ENCODE results near the gene ZC3HAV1L. TPM values are rescaled to one million over a fixed set of nuclear protein-coding genes. Genes with fewer than 3 reads are reported as not detected.

Gene ZC3HAV1L
- total and polyA plus RNA-seq, 2 experiments from 2014 or later: 2.0 to 11.3 TPM

DNA sequence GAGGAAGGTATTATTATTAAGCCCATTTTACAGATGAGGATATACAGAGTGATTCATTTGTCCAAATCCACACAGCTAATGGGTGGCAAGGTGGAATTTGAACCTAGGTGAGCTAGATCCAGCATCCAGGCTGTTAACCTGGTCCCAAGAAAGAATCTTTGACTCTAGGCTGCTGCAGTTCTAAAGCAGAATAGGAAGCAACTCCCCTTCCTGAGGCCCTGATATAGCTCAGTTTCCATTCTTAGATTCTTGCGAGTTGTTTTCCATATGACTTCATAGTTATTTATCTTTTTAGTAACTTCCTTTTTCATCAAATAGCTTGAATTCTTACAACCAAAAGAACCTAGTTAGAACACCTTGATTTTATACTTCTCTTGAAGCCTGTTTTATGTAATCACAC is 24.1 kb upstream of the ZC3HAV1L start:
- H3K27me3 Mint-ChIP-seq (ENCODE audit: insufficient read depth, low read depth, poor library complexity): no peaks in the 10 kb centered on the region
- no peak overlapping the region; the same call in 1 of the 2 replicates for H3K27ac Mint-ChIP-seq
- Histone ChIP-seq H2AFZ (no peak overlapping the region), H3K27ac (ENCODE audit: low read depth) (0 out of 2 replicates have a peak overlapping the region, but pooled peaks have one; percentile 4), H3K4me2 (no peak overlapping the region), H3K36me3 (ENCODE audit: insufficient read depth) (peaks cover 15% of the 10 kb centered on the region), H3F3A (replicated peaks; ENCODE audit: low read depth) (no peaks in the 10 kb centered on the region), H4K20me1 (replicated peaks; ENCODE audit: insufficient read depth) (no peaks in the 10 kb centered on the region), H3K27me3 (ENCODE audit: insufficient read depth) (no peaks in the 10 kb centered on the region), H3K79me2 (replicated peaks; ENCODE audit: insufficient read depth) (no peaks in the 10 kb centered on the region), H3K9me2 (ENCODE audit: insufficient read depth) (no peaks in the 10 kb centered on the region), H3K4me3 (no peak overlapping the region), H3K4me1 (ENCODE audit: insufficient read depth) (no peaks in the 10 kb centered on the region)
- peaks cover 16% of the 10 kb centered on the region for H3K36me3 Mint-ChIP-seq (ENCODE audit: low read depth)
- TF ChIP-seq, protein P1, sequence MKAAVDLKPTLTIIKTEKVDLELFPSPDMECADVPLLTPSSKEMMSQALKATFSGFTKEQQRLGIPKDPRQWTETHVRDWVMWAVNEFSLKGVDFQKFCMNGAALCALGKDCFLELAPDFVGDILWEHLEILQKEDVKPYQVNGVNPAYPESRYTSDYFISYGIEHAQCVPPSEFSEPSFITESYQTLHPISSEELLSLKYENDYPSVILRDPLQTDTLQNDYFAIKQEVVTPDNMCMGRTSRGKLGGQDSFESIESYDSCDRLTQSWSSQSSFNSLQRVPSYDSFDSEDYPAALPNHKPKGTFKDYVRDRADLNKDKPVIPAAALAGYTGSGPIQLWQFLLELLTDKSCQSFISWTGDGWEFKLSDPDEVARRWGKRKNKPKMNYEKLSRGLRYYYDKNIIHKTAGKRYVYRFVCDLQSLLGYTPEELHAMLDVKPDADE (IDR thresholded peaks at IDR 0.05): no peak
- TF ChIP-seq EZH2phosphoT487 (IDR thresholded peaks at IDR 0.05; ENCODE audit: unreplicated experiment): no peak
- TF ChIP-seq, protein P2, sequence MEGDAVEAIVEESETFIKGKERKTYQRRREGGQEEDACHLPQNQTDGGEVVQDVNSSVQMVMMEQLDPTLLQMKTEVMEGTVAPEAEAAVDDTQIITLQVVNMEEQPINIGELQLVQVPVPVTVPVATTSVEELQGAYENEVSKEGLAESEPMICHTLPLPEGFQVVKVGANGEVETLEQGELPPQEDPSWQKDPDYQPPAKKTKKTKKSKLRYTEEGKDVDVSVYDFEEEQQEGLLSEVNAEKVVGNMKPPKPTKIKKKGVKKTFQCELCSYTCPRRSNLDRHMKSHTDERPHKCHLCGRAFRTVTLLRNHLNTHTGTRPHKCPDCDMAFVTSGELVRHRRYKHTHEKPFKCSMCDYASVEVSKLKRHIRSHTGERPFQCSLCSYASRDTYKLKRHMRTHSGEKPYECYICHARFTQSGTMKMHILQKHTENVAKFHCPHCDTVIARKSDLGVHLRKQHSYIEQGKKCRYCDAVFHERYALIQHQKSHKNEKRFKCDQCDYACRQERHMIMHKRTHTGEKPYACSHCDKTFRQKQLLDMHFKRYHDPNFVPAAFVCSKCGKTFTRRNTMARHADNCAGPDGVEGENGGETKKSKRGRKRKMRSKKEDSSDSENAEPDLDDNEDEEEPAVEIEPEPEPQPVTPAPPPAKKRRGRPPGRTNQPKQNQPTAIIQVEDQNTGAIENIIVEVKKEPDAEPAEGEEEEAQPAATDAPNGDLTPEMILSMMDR (conservative IDR thresholded peaks at IDR 0.05; ENCODE audit: low read depth in 2 of 2): no peak
- no peak for TF ChIP-seq POLR2AphosphoS5 (IDR thresholded peaks at IDR 0.05; ENCODE audit: low read depth)
- TF ChIP-seq JUNB (IDR thresholded peaks at IDR 0.05; ENCODE audit: unreplicated experiment): no peak
- no peak for TF ChIP-seq EZH2 (IDR thresholded peaks at IDR 0.05; ENCODE audit: low read depth, unreplicated experiment)
- TF ChIP-seq CREB1 (CRISPR knock-in tag; IDR thresholded peaks at IDR 0.05; ENCODE audit: low read depth): no peak
- TF ChIP-seq, protein P3, sequence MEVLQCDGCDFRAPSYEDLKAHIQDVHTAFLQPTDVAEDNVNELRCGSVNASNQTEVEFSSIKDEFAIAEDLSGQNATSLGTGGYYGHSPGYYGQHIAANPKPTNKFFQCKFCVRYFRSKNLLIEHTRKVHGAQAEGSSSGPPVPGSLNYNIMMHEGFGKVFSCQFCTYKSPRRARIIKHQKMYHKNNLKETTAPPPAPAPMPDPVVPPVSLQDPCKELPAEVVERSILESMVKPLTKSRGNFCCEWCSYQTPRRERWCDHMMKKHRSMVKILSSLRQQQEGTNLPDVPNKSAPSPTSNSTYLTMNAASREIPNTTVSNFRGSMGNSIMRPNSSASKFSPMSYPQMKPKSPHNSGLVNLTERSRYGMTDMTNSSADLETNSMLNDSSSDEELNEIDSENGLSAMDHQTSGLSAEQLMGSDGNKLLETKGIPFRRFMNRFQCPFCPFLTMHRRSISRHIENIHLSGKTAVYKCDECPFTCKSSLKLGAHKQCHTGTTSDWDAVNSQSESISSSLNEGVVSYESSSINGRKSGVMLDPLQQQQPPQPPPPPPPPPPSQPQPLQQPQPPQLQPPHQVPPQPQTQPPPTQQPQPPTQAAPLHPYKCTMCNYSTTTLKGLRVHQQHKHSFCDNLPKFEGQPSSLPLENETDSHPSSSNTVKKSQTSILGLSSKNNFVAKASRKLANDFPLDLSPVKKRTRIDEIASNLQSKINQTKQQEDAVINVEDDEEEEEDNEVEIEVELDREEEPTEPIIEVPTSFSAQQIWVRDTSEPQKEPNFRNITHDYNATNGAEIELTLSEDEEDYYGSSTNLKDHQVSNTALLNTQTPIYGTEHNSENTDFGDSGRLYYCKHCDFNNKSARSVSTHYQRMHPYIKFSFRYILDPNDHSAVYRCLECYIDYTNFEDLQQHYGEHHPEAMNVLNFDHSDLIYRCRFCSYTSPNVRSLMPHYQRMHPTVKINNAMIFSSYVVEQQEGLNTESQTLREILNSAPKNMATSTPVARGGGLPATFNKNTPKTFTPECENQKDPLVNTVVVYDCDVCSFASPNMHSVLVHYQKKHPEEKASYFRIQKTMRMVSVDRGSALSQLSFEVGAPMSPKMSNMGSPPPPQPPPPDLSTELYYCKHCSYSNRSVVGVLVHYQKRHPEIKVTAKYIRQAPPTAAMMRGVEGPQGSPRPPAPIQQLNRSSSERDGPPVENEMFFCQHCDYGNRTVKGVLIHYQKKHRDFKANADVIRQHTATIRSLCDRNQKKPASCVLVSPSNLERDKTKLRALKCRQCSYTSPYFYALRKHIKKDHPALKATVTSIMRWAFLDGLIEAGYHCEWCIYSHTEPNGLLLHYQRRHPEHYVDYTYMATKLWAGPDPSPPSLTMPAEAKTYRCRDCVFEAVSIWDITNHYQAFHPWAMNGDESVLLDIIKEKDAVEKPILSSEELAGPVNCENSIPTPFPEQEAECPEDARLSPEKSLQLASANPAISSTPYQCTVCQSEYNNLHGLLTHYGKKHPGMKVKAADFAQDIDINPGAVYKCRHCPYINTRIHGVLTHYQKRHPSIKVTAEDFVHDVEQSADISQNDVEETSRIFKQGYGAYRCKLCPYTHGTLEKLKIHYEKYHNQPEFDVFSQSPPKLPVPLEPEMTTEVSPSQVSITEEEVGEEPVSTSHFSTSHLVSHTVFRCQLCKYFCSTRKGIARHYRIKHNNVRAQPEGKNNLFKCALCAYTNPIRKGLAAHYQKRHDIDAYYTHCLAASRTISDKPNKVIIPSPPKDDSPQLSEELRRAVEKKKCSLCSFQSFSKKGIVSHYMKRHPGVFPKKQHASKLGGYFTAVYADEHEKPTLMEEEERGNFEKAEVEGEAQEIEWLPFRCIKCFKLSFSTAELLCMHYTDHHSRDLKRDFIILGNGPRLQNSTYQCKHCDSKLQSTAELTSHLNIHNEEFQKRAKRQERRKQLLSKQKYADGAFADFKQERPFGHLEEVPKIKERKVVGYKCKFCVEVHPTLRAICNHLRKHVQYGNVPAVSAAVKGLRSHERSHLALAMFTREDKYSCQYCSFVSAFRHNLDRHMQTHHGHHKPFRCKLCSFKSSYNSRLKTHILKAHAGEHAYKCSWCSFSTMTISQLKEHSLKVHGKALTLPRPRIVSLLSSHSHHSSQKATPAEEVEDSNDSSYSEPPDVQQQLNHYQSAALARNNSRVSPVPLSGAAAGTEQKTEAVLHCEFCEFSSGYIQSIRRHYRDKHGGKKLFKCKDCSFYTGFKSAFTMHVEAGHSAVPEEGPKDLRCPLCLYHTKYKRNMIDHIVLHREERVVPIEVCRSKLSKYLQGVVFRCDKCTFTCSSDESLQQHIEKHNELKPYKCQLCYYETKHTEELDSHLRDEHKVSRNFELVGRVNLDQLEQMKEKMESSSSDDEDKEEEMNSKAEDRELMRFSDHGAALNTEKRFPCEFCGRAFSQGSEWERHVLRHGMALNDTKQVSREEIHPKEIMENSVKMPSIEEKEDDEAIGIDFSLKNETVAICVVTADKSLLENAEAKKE (CRISPR knock-in tag; IDR thresholded peaks at IDR 0.05): no peak
- TF ChIP-seq, protein P4, sequence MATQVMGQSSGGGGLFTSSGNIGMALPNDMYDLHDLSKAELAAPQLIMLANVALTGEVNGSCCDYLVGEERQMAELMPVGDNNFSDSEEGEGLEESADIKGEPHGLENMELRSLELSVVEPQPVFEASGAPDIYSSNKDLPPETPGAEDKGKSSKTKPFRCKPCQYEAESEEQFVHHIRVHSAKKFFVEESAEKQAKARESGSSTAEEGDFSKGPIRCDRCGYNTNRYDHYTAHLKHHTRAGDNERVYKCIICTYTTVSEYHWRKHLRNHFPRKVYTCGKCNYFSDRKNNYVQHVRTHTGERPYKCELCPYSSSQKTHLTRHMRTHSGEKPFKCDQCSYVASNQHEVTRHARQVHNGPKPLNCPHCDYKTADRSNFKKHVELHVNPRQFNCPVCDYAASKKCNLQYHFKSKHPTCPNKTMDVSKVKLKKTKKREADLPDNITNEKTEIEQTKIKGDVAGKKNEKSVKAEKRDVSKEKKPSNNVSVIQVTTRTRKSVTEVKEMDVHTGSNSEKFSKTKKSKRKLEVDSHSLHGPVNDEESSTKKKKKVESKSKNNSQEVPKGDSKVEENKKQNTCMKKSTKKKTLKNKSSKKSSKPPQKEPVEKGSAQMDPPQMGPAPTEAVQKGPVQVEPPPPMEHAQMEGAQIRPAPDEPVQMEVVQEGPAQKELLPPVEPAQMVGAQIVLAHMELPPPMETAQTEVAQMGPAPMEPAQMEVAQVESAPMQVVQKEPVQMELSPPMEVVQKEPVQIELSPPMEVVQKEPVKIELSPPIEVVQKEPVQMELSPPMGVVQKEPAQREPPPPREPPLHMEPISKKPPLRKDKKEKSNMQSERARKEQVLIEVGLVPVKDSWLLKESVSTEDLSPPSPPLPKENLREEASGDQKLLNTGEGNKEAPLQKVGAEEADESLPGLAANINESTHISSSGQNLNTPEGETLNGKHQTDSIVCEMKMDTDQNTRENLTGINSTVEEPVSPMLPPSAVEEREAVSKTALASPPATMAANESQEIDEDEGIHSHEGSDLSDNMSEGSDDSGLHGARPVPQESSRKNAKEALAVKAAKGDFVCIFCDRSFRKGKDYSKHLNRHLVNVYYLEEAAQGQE (IDR thresholded peaks at IDR 0.05; ENCODE audit: unreplicated experiment): no peak
- TF ChIP-seq NANOG (IDR thresholded peaks at IDR 0.05; ENCODE audit: borderline replicate concordance): no peak
- TF ChIP-seq ZNF114 (CRISPR knock-in tag; IDR thresholded peaks at IDR 0.05): no peak
- no peak for TF ChIP-seq ZNF331 (CRISPR knock-in tag; IDR thresholded peaks at IDR 0.05; ENCODE audit: low read depth)
- H3K9me3 Mint-ChIP-seq: no peaks in the 10 kb centered on the region
- no peak overlapping the region for H3K4me3 Mint-ChIP-seq
- H3K4me1 Mint-ChIP-seq: peaks cover 8% of the 10 kb centered on the region
- ATAC-seq: no peak
- DNase-seq (ENCODE audit: low spot score): no peak

Measured in GM23338 (cell line).